HUDEP-2 (cell line): ENCODE results near the gene TEX44.
A peak's percentile ranks its signal among the peaks of the same experiment; 100 is the strongest.
"Not testable (repeated sequence)": the region's sequence is repeated elsewhere in the genome, so short reads cannot be mapped to it uniquely, and the experiment has no call there.

ENCODE experiments used
- DNase-seq, 76 experiments: peaks; one replicate each; lab custom pipeline; 2025; ENCODE audit not compliant: unreplicated experiment in 76 of 76; lab: John Stamatoyannopoulos, UW

Gene TEX44

GRCh38 chr2:231570915-231571314, 21.7 kb upstream of the TEX44 start:
- DNase-seq, result peak in 52 of 76 experiments; percentile 1 to 75 (median 26)

- DNase-seq, result no peak
Observed at GRCh38 chr2:231571661-231572191, 20.9 kb upstream of the TEX44 start.

GRCh38 chr2:231573096-231573495, 19.6 kb upstream of the TEX44 start:
- no peak for DNase-seq

- DNase-seq, result no peak
Observed at GRCh38 chr2:231573698-231574421, 18.8 kb upstream of the TEX44 start.

GRCh38 chr2:231575612-231576256, 16.9 kb upstream of the TEX44 start:
- no peak for DNase-seq

GRCh38 chr2:231576465-231576864, 16.2 kb upstream of the TEX44 start:
- DNase-seq, result no peak

GRCh38 chr2:231578655-231579054, 14.0 kb upstream of the TEX44 start:
- DNase-seq, result not testable (repeated sequence)

- no peak for DNase-seq
Observed at GRCh38 chr2:231579560-231579959, 13.1 kb upstream of the TEX44 start.

- DNase-seq, result no peak
Observed at GRCh38 chr2:231581328-231581727, 11.3 kb upstream of the TEX44 start.

GRCh38 chr2:231583982-231584381, 8.7 kb upstream of the TEX44 start:
- no peak for DNase-seq

- DNase-seq, result not testable (repeated sequence)
Observed at GRCh38 chr2:231587744-231588143, 4.9 kb upstream of the TEX44 start.

GRCh38 chr2:231589656-231590055, 3.0 kb upstream of the TEX44 start:
- DNase-seq, result no peak

- no peak for DNase-seq
Observed at GRCh38 chr2:231590614-231591013, 2.0 kb upstream of the TEX44 start.

GRCh38 chr2:231593666-231594065, 1.0 kb downstream of the TEX44 start:
- DNase-seq, result no peak

GRCh38 chr2:231597014-231597611, 4.4 kb downstream of the TEX44 start:
- peak in 2 of 76 experiments; percentile 22 to 36 for DNase-seq

- no peak for DNase-seq
Observed at GRCh38 chr2:231597627-231598026, 5.0 kb downstream of the TEX44 start.

- no peak for DNase-seq
Observed at GRCh38 chr2:231600619-231601355, 8.1 kb downstream of the TEX44 start.

- DNase-seq, result peak in 68 of 76 experiments; percentile 2 to 84 (median 62)
Observed at GRCh38 chr2:231601356-231602229, 8.9 kb downstream of the TEX44 start.

GRCh38 chr2:231602859-231603467, 10.3 kb downstream of the TEX44 start:
- no peak for DNase-seq
